Tibial artery (tissue), 4 donors: Measurements from ENCODE around the gene MCUB.

Experiments used
- DNase-seq, 2 donors: peaks; one replicate each; pipeline ENCODE4 v3.0.0-alpha.2; 2019
- H3K27ac ChIP-seq, 2 donors: fragments of 200-600 bp; sonication (generic) in 1 of 2; 1 replicate in 1 of 2; 2 replicates in 1 of 2; pipeline ENCODE4 v1.5.1; 2018 to 2019; ENCODE audit warnings: mild to moderate bottlenecking in 1 of 2
- H3K27me3 ChIP-seq, 2 donors: fragments of 200-600 bp; sonication (generic) in 1 of 2; one replicate each; pipeline versions ENCODE4 v1.5.1 to v1.6.0; 2016 to 2019
- H3K36me3 ChIP-seq, 3 donors: fragments of 200-600 bp; sonication (generic) in 2 of 3; one replicate each; pipeline ENCODE4 v1.5.1; 2016 to 2019; ENCODE audit warnings: mild to moderate bottlenecking in 2 of 3
- H3K4me1 ChIP-seq, 4 donors: fragments of 200-600 bp; sonication (generic) in 2 of 4; 1 replicate in 3 of 4; 2 replicates in 1 of 4; pipeline ENCODE4 v1.5.1; 2016 to 2019
- H3K4me3 ChIP-seq, 2 donors: fragments of 200-600 bp; sonication (generic) in 1 of 2; 1 replicate in 1 of 2; 2 replicates in 1 of 2; pipeline ENCODE4 v1.5.1; 2018 to 2019; ENCODE audit warnings: mild to moderate bottlenecking in 2 of 2
- H3K9me3 ChIP-seq, 3 donors: fragments of 200-600 bp; sonication (generic) in 1 of 3; one replicate each; pipeline ENCODE4 v1.5.1; 2016 to 2019
- intact Hi-C: fragments of 100-400 bp; cut with DNase I; formaldehyde crosslinking; loops from one replicate; pipeline ENCODE4 v1.15.0; 2023; ENCODE audit warnings: low total_unique reads
- TF ChIP-seq, protein P1 (sequence below), 2 experiments: fragments of 200-600 bp in 1 of 2; fragments of 450-650 bp in 1 of 2; IDR thresholded peaks; one replicate each; pipeline ENCODE4 v1.5.1; 2017 to 2019; ENCODE audit warnings: antibody characterized with exemption in 2 of 2, mild to moderate bottlenecking in 1 of 2, moderate library complexity in 1 of 2

Gene MCUB

DNA sequence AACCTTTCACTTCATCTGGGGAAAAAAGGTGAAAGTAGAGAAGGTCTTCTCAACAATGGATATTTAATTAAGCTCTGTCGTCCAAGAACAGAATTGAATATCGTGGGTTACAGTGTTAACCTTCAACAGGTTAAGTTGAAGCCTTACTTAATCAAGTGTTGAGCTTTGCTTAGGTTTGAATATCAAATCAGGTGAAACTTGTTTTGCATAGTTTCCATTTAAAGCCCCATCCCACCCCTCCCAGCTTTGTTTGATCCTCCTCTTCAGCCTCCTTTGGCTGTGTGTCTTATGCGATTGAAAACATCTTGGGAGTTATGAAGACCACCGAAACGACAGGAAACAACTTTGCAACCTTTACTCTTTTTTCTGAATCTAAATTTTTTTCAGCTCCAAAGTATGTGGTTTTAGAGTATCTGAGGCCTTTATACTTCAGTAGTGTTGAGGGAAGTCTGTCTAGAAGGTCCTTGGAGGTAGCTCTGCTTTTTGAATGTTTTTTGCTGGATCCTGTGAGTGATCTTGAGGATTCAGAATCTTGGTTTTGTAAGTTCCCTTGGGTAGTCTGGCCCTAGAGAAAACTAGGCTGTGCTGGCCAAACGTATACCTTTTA, 39.1 kb downstream of the MCUB start:
- intact Hi-C loops: no loop called here
- DNase-seq: no peak

GRCh38 chr4:109600431-109600830, 40.4 kb downstream of the MCUB start:
- Histone ChIP-seq H3K9me3 (no peaks in the 10 kb centered on the region), H3K36me3 (no peaks in the 10 kb centered on the region), H3K27ac (no peak overlapping the region), H3K4me3 (no peak overlapping the region), H3K27me3 (no peaks in the 10 kb centered on the region), H3K4me1 (no peaks in the 10 kb centered on the region)
- DNase-seq: no peak
- intact Hi-C loops: no loop called here
- TF ChIP-seq, protein P1, sequence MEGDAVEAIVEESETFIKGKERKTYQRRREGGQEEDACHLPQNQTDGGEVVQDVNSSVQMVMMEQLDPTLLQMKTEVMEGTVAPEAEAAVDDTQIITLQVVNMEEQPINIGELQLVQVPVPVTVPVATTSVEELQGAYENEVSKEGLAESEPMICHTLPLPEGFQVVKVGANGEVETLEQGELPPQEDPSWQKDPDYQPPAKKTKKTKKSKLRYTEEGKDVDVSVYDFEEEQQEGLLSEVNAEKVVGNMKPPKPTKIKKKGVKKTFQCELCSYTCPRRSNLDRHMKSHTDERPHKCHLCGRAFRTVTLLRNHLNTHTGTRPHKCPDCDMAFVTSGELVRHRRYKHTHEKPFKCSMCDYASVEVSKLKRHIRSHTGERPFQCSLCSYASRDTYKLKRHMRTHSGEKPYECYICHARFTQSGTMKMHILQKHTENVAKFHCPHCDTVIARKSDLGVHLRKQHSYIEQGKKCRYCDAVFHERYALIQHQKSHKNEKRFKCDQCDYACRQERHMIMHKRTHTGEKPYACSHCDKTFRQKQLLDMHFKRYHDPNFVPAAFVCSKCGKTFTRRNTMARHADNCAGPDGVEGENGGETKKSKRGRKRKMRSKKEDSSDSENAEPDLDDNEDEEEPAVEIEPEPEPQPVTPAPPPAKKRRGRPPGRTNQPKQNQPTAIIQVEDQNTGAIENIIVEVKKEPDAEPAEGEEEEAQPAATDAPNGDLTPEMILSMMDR (IDR thresholded peaks at IDR 0.05): no peak

More for the DNA sequence above, 39.1 kb downstream of the MCUB start:
- Histone ChIP-seq H3K9me3 (no peaks in the 10 kb centered on the region), H3K4me3 (no peak overlapping the region), H3K36me3 (no peaks in the 10 kb centered on the region), H3K4me1 (no peaks in the 10 kb centered on the region), H3K27me3 (no peaks in the 10 kb centered on the region), H3K27ac (no peak overlapping the region)
- TF ChIP-seq, protein P1 (IDR thresholded peaks at IDR 0.05): no peak

- H3K9me3 ChIP-seq: no peaks in the 10 kb centered on the region
- no peak overlapping the region for H3K27ac ChIP-seq
- no peaks in the 10 kb centered on the region for H3K36me3 ChIP-seq
- H3K27me3 ChIP-seq: no peaks in the 10 kb centered on the region
- TF ChIP-seq, protein P1 (IDR thresholded peaks at IDR 0.05): no peak
- no peaks in the 10 kb centered on the region for H3K4me1 ChIP-seq
- no peak for DNase-seq
- no peak overlapping the region for H3K4me3 ChIP-seq
- intact Hi-C loops: no loop called here
Observed at GRCh38 chr4:109601336-109601735, 41.3 kb downstream of the MCUB start.

DNA sequence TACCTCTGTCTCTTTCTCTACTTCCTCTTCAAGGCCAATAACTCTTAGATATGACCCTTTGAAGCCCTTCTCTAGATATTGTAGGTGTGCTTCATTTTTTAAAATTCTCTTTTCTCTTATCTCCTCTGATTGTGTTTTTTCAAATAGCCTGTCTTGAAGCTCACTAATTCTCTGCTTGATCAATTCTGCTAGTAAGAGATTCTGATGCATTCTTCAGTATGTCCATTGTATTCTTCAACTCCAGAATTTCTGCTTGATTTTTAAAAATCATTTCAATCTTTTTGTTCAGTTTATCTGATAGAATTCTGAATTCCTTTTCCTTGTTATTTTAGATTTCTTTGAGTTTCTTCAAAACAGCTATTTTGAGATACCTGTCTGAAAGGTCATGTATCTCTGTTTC, 47.9 kb downstream of the MCUB start:
- intact Hi-C loops: no loop called here
- H3K4me1 ChIP-seq: no peaks in the 10 kb centered on the region
- DNase-seq: no peak
- TF ChIP-seq, protein P1 (IDR thresholded peaks at IDR 0.05): no peak
- H3K36me3 ChIP-seq: no peaks in the 10 kb centered on the region
- peaks cover 0 to 7% (median 0%) of the 10 kb centered on the region in 3 donors for H3K9me3 ChIP-seq
- H3K27me3 ChIP-seq: no peaks in the 10 kb centered on the region
- H3K27ac ChIP-seq: no peak overlapping the region
- no peak overlapping the region for H3K4me3 ChIP-seq

- Histone ChIP-seq H3K27me3 (no peaks in the 10 kb centered on the region), H3K27ac (no peak overlapping the region), H3K9me3 (peaks cover 0 to 7% (median 0%) of the 10 kb centered on the region in 3 donors), H3K4me3 (no peak overlapping the region), H3K36me3 (no peaks in the 10 kb centered on the region), H3K4me1 (no peaks in the 10 kb centered on the region)
- intact Hi-C loops: no loop called here
- no peak for DNase-seq
- TF ChIP-seq, protein P1 (IDR thresholded peaks at IDR 0.05): no peak
Observed at GRCh38 chr4:109608879-109609278, 48.8 kb downstream of the MCUB start.

GRCh38 chr4:109609431-109609830, 49.4 kb downstream of the MCUB start:
- TF ChIP-seq, protein P1 (IDR thresholded peaks at IDR 0.05): no peak
- Histone ChIP-seq H3K36me3 (no peaks in the 10 kb centered on the region), H3K27me3 (no peaks in the 10 kb centered on the region), H3K27ac (no peak overlapping the region), H3K4me1 (no peaks in the 10 kb centered on the region), H3K4me3 (no peak overlapping the region), H3K9me3 (peaks cover 0 to 7% (median 0%) of the 10 kb centered on the region in 3 donors)
- intact Hi-C loops: no loop called here
- DNase-seq: no peak
